Osteoblast (primary cell): ENCODE results near the gene KANSL1. TPM values are rescaled to one million over a fixed set of nuclear protein-coding genes. Genes with fewer than 3 reads are reported as not detected.

Source experiments
- DNase-seq: peaks from one replicate; pipeline ENCODE4 v3.0.0; 2011; ENCODE audit warnings: low spot score, mixed read lengths; ENCODE audit not compliant: insufficient read length; ENCODE audit errors: missing footprints
- H2AFZ ChIP-seq: 2 replicates; pipeline ENCODE4 v1.6.0; 2011; ENCODE audit warnings: mild to moderate bottlenecking, low read length
- H3K27ac ChIP-seq: 2 replicates; pipeline ENCODE4 v1.5.1; 2011; ENCODE audit warnings: mild to moderate bottlenecking, low read depth, low read length, moderate library complexity
- H3K27me3 ChIP-seq: 2 replicates; pipeline ENCODE4 v1.6.0; 2012; ENCODE audit warnings: mild to moderate bottlenecking, control low read depth, inconsistent platforms, low read length, moderate library complexity; ENCODE audit not compliant: insufficient read depth
- H3K36me3 ChIP-seq: 2 replicates; pipeline ENCODE4 v1.5.1; 2011; ENCODE audit warnings: mild to moderate bottlenecking, low read length, control low read depth, moderate library complexity; ENCODE audit not compliant: insufficient read depth
- H3K4me1 ChIP-seq: 2 replicates; pipeline ENCODE4 v1.5.1; 2011; ENCODE audit warnings: mild to moderate bottlenecking, low read length, control low read depth, moderate library complexity; ENCODE audit not compliant: insufficient read depth
- H3K4me2 ChIP-seq: 2 replicates; pipeline ENCODE4 v1.6.0; 2011; ENCODE audit warnings: mild to moderate bottlenecking, low read length; ENCODE audit not compliant: insufficient read depth
- H3K4me3 ChIP-seq: fragments of 200-600 bp; sonication (generic); 3 replicates; pipeline ENCODE4 v1.5.1; 2012; ENCODE audit warnings: mild to moderate bottlenecking, low read length, inconsistent platforms; ENCODE audit not compliant: insufficient read depth
- H3K79me2 ChIP-seq: 2 replicates; pipeline ENCODE4 v1.6.0; 2012; ENCODE audit warnings: mild to moderate bottlenecking, low read length, control low read depth, inconsistent platforms; ENCODE audit not compliant: insufficient read depth
- H3K9me3 ChIP-seq: 2 replicates; pipeline ENCODE4 v1.5.1; 2011; ENCODE audit warnings: low read depth, low read length, control low read depth
- H4K20me1 ChIP-seq: 2 replicates; pipeline ENCODE4 v1.6.0; 2012; ENCODE audit warnings: mild to moderate bottlenecking, low read length, control low read depth; ENCODE audit not compliant: insufficient read depth
- CTCF ChIP-seq: IDR thresholded peaks from 2 replicates; pipeline ENCODE4 v1.5.1; 2011; ENCODE audit warnings: mild to moderate bottlenecking, low read depth, low read length, moderate library complexity; ENCODE audit errors: extremely low read depth
- total RNA-seq: library from RNA; depleted of rRNA; stranded (reverse); fragments of >200 nt; gene quantifications from 2 replicates; pipeline ENCODE4 v1.2.3, GENCODE V29; 2012

KANSL1 gene
- total RNA-seq, 1 donor = 151 TPM

GRCh38 chr17:45995627-45996270, 197.5 kb downstream of the KANSL1 start:
- Histone ChIP-seq H3K4me2 (no peak overlapping the region), H4K20me1 (no peaks in the 10 kb centered on the region), H3K4me1 (peaks cover 4% of the 10 kb centered on the region), H3K79me2 (no peaks in the 10 kb centered on the region), H3K9me3 (no peaks in the 10 kb centered on the region), H3K4me3 (no peak overlapping the region), H2AFZ (no peak overlapping the region), H3K36me3 (no peaks in the 10 kb centered on the region), H3K27me3 (no peaks in the 10 kb centered on the region), H3K27ac (no peak overlapping the region)
- TF ChIP-seq CTCF = no peak
- DNase-seq = peak; percentile 47

GRCh38 chr17:45994987-45995386, 198.2 kb downstream of the KANSL1 start:
- H3K27ac ChIP-seq = no peak overlapping the region
- no peak overlapping the region for H2AFZ ChIP-seq
- peak; percentile 50 for DNase-seq
- H3K9me3 ChIP-seq = no peaks in the 10 kb centered on the region
- H3K36me3 ChIP-seq = no peaks in the 10 kb centered on the region
- no peak overlapping the region for H3K4me3 ChIP-seq
- TF ChIP-seq CTCF = no peak
- H3K27me3 ChIP-seq = no peaks in the 10 kb centered on the region
- H3K79me2 ChIP-seq = no peaks in the 10 kb centered on the region
- H3K4me2 ChIP-seq = no peak overlapping the region
- H4K20me1 ChIP-seq = no peaks in the 10 kb centered on the region
- peaks cover 4% of the 10 kb centered on the region for H3K4me1 ChIP-seq

GRCh38 chr17:45993962-45994627, 199.1 kb downstream of the KANSL1 start:
- no peak overlapping the region for H2AFZ ChIP-seq
- no peaks in the 10 kb centered on the region for H3K9me3 ChIP-seq
- no peak overlapping the region for H3K4me3 ChIP-seq
- no peaks in the 10 kb centered on the region for H3K27me3 ChIP-seq
- H3K4me1 ChIP-seq = peaks cover 4% of the 10 kb centered on the region
- no peaks in the 10 kb centered on the region for H3K36me3 ChIP-seq
- no peaks in the 10 kb centered on the region for H3K79me2 ChIP-seq
- H4K20me1 ChIP-seq = no peaks in the 10 kb centered on the region
- no peak overlapping the region for H3K27ac ChIP-seq
- TF ChIP-seq CTCF = no peak
- peak; percentile 34 for DNase-seq
- no peak overlapping the region for H3K4me2 ChIP-seq

- peak; percentile 48 for DNase-seq
- Histone ChIP-seq H3K4me3 (no peak overlapping the region), H3K9me3 (no peaks in the 10 kb centered on the region), H3K36me3 (no peaks in the 10 kb centered on the region), H2AFZ (no peak overlapping the region), H3K27ac (no peak overlapping the region), H3K4me2 (no peak overlapping the region), H3K79me2 (no peaks in the 10 kb centered on the region), H4K20me1 (no peaks in the 10 kb centered on the region), H3K27me3 (no peaks in the 10 kb centered on the region), H3K4me1 (peaks cover 3% of the 10 kb centered on the region)
- TF ChIP-seq CTCF = no peak
These were observed 200.3 kb downstream of the KANSL1 start for GRCh38 chr17:45992904-45993303.
